Stimulated activated CD8-positive, alpha-beta memory T cell treated with anti-CD3 and anti-CD28 coated beads, Interleukin-4, amount 100 ng/mL, for 24 hours (primary cell): ENCODE data around the gene HPSE2.

ENCODE experiments used
- DNase-seq: peaks from one replicate; pipeline ENCODE4 v3.0.0-alpha.2; 2020; ENCODE audit warnings: low read depth

The HPSE2 gene

DNA sequence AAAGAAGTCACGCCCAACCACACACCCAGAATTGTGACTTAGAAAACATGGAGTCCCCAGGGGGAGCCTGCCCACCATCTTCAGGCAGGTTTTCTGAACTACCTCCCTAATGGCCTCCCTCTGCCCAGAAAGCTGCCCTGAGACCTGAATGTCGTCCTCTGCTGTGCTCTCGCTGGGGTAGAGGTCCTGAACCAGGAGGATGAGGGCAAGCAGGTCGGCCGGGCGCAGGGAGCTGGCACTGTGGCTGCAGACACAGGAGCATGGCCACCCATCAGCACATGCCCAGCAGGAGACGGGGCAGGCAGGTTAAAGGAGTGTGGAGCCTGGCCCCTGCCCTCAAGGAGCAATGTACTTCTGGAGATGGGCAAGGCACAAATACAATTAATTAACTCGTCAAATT lies 805.2 kb downstream of the HPSE2 start:
- DNase-seq: no peak

DNA sequence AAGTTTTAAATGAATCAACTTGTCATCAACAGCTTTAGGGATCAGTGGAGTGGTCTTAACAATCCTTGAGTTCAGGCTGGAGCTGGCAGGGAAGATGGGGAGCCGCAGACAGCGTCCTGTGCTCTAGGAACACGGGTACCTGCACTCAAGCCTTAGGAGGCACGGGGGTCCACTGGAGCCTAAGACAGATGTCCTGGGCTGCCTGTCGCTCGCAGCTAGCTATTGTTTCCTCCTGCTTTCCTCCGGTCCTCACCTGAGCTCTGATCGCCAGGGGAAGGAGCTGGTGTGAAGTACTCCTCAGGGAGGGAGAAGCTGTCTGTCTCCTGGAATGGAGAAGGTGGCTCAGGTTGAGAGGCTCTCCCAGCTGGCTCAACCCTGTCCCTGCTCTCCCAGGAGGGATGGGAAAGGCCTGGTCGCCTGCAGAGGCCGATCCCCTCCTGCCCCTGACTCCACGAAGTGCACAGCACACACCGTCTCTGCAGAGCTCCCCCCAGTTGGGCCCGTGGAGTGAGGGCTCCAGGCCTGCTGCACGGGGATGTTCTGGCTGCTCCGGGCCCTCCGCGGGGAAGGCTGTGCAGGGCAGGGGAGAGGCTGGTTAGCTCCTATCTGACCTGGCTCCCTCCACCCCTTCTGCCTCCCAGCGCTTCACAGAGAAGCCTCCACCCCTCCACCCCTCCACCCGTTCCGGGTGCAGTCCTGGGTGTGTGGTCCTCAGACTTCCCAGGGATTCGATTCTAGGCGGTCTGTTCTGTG lies 806.2 kb downstream of the HPSE2 start:
- DNase-seq: no peak

DNA sequence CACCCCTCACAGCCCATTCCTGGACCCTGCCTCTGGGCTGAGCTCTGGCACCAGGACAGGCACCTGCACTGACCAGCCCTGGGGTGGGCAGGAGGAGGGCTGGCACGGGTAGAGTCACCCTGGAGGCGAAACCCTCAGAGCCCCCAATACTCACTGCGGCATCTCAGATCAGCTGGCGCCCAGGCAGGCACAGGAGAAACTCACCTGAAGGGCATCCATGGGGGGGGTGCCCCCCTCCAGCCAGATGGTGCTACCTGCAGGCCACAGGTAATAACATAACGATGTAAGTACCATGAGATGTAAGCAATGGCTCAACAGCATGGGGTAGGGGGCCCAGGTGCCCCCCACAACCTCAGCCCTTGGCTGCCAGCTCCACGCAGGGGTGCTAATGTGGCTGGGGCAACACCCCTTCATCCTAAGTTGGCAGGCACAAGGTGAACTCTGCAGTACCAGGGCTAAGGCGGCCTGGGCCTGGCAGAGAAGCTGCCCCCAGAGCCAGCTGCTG lies 808.6 kb downstream of the HPSE2 start:
- no peak for DNase-seq

DNA sequence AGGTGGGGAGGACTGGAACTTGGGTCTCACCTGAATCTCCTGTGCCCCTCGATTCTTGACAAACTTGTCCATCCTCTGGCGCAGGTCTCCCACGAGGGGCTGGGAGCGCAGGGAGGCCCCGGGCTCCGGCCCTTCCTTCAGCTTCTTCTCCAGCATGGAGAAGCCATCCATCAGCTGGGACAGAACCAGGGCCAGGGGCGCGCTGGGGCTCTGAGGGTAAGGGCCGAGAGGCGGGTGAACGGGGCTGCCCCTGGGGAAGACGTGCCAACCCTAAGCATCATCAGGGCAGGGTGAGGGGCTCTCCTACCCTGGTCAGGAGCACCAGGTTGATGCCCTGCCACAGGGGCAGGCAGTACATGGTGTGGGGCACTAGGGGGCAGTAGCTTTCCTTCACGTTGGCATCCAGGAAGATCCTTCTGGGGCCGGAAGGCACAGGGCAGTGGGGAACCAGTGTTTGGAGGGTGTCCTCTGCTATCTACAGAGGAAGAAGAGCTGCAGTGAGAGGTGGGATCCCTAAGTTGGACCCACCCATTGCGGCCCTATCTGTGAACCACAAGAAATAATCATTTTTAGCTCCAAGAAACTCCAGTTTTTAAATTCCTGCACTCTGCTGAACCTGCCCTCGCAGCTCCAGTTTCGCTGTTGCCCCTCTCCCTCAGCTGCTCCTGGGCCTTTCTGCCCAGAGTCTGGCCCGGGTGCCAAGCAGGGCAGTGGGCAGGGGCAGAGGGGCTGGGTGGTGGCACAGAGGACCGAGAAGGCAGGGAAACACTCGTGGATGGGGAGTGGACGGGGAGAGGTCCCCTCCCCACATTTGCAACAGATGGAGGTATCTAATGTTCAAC lies 809.9 kb downstream of the HPSE2 start:
- peak; percentile 26 for DNase-seq

DNA sequence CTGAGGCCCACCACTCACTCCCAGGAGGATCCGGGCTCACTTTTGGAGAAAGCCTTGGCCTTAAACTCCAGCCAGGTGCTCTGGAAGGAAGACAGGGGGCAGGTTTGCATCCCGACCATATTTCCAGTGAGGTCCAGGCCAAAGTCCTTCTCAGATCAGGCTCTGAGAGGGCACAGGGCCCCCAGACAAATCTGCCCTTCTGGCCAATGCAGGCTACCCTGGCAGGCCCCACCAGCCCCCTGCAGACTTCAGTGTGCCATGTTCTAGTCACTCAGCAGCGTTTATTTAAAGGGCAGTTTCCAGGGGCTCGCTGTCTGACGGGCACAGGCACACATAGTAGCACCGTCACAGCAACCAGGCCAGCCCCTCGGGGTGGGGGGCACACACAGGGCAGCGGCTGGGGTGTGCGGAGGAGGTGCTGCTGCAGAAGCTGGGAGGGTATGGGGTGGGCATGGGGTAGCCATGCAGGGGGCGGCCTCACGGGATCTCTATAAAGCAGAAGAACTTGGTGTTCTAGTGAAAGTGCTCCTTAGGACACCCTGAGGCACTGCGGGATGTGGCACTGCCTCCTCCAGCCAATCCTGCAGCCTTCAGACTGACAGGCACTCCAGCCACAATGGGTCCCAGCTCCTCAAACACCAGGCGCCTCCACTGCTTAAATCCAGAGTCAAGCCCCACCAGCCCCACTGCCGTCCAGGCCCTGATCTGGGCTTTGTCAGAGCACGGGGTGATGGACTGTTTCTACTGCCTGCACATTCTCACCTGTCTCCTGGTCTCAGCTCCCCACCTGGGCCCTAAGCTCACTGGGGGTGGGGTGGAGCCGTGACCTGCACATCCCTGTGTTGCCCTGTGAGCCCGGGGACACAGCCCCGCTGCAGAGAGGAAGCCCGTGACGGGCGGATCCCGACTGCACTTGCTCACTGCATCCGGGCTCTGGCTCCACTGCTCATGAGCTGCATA lies 811.1 kb downstream of the HPSE2 start:
- DNase-seq: no peak

DNA sequence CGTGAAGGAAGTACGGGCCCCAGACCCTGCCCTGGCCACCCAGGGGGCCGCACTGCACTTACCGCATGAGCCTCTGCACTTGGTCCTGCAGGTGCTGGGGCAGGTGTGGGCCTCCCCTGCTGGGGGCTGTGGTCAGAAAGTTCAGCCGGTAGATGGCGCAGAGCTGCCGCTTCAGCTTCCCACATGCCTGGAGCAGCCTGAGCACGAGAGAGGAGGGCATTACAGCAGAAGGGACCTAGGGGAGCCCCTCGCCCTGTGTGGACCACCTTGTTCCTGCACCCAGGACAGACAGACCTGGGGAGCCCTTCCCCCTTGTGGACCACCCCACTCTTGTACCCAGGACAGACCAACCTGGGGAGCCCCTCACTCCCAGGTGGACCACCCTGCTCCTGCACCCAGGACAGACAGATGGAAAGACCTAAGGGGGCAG lies 811.9 kb downstream of the HPSE2 start:
- DNase-seq: no peak

DNA sequence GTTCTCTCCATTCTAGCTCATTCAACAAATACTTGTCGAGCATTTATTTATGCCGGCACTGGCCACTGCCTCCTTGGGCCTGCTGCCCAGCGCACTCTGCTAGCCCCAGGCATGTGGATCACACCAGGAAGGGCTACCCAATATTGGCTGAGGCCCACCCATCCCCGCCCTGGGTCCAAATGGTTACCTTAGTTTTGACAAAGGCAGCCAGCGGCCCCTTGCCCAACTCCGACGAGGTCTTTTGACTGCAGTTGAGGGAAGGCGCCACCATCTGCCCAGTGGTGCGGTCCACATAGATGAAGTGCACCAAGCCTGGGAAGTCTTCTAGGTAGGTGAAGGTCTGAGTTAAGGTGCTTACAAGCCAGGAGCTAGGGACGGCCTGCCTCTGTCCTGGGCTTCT lies 813.5 kb downstream of the HPSE2 start:
- DNase-seq: no peak

DNA sequence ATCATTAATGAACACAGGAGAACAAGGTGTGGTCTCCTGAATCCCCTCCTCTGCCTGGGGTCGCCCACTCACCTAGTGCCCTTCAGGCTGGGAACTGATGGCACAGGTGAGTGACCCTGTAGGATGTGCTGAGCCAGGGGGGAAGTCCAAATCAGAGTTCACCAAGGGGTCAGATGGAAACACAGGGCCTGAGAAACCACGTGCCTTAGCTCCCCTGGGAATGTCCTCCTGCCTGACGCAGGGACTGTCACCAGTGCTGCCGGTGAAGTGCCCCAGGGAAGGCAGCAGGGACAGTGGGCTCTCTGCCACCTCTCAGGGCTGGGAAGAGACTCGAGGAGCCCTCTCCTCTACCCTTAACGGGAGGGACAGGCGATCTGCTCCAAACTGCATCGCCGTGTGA lies 814.9 kb downstream of the HPSE2 start:
- no peak for DNase-seq

DNA sequence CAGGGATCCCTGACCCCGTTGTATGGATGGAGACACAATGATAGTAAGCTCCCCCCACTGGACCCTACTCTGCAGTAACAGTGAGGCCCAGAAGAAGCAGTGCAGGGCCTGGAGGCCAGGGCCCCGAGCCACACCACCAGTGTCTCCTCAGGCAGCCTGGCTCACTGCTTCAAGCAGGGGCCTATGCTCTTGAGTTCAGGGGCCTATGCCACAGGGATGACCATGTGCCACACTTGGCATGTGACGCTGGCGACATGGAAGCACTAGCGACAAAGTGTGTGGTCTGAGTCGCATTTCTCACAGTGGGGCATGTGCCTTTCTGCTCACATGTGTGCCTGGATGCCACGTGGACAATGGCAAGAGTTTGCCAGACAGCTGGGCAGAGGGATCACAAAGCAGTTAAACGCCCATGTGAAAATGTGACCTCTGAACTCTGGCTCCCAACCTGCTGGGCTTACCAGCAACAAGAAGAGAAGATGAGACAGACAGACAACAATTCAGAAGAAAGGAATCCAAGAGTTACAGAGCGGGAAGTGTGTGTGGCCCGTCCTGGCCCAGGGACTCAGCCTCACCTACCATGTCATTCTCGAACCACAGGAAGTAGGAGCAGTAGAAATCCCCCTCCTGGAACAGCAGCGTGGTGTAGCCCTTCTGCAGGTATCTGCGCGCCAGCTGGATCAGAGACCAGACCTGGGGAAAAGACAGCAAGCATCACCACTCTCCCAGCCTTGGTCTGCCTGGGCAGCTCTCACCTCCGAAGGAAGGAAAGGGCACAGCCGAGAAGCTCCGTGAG lies 816.0 kb downstream of the HPSE2 start:
- DNase-seq: no peak

DNA sequence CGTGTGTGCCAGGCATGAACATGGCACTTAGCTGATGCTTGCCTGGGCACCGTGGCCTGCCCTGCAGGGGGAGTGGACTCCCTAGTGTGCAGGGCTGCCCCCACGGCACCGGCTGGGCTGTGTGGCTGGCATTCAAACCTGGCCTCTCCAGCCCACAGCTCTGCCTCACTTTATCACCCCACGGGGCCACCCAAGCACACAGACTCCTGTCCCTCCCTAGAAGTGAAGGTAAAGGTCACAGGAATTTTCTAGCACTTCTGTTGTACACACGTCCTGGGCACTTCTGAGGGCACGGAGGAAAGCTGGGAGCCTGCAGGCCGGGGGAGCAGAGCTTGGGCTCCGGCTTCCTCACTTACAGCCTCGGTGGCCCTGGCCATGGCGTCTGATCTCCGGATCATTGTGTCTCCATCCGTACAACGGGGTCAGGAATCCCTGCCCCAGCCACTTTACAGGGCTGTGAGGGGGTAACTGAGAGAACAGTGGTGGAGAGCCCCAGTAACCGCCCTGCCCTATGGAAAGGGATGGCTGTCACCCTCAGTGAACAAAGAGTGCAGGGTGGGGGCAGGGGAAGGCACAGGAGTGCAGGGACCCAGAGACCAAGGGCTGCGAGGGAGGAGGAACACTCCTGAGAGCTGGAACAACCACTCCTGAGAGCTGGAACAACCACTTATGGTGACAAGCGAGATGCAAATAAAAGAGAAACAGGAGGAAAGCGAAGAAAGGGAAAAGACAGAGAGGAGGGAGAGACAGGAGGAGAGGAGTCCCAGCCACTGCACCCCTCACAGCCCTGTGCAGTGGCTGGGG lies 816.8 kb downstream of the HPSE2 start:
- DNase-seq: no peak

DNA sequence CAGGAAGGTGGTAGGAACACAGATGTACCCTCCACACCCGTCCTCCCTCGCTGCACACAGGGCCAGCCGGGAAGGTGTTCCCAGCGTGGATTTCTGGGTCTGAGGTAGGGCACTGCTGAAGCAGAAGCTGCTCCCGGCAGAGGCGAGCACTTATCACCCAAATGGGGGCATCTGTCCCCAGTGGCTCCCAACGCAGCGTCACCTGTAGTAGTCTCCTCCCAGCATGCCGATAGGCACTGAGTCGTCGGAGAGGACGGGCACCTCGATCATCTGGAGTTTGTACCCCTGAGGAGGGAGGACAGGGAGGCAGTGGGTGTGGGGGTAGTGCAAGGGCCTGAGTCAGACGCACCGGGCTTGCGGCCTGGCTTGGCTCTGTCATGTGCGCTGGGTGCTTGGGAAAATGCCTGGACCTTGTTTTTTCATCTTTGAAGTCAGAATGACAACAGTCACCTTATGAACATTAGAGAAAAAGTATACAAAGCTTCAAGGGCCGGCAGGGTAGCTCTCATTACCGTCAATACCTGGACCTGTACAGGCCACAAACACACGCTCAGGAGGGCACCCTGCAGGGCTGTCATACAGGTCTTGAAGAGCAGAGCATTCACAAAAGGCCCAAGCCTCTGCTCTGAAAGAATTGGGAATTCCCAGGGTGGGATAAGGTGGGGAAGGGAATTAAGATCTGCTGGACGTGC lies 817.5 kb downstream of the HPSE2 start:
- DNase-seq: no peak

DNA sequence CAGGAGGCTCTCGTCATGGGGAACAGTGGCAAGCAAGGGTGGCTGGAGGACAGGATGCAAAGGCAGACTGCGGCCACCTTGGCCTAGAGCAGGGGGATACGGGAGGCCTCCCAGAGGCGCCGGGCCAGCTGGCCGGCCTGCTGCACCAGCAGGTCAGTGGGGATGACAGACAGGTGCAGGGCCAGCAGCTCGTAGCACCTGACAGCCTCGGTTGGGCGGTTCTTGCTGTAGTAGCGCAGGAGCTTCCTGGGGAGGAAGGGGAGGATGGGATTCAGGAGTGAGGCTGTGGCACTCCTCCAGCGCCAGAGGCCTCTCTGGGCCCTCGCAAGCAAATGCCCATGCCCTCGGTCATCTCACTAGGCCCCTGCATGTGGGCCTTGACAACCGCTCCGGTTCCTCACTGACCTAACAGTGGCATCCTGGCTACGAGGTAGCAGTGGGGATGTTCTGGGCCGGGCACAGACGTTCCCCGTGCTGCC lies 818.1 kb downstream of the HPSE2 start:
- DNase-seq: no peak

DNA sequence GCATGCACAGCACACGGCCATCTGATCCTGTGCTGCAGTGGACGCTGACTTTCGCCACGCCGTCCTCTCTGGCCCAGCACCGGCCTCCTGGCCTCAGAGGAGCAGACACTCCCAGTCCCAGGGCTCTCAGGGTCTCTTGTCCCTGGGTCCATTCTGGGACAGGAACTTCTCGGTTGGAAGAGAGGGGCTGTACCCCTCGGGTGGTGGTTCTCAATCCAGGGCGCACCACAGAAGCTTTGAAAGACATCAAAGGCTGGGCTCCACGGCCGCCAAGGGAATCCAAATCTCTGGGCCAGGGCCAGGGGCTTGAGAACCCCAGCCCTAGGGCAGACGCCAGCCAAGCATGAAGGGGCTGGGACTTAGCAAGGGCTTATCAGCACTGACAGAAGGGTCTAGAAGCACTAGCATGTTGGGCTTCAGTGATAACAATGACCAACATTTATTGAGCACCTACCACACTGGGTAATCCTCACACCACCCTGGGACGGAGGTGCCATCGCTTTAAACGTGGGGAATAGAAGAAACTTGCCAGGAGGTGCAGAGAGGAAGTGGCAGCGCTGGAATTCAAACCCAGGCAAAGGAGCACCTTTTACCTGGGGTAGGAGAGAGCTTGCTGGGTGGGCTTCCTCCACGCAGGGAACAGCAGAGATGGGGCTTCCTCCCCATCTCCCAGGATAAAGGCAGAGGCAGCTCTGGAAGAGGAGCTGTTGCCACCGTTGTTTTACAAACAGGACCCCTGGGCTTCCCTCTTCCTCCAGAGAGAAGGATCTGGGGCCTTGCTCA lies 818.9 kb downstream of the HPSE2 start:
- no peak for DNase-seq

DNA sequence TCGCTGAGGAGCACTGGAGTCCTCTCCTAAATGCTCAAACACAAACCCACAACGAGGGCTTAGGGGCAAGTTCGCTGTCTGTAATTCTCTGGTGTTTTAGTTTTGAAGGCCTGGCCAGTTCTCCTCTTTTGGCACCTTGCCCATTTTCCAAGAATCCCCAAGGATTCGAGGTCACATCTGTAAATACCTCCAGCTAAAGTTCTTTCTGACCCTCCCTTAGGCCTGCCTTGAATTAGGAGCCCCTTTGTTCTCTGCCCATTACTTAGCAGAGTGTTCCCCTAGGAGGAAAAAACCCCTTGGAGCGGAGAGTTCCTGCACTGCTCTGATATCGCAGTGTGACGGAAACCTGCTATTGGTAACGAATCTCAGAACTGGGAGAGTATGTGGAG lies 819.9 kb downstream of the HPSE2 start:
- no peak for DNase-seq

DNA sequence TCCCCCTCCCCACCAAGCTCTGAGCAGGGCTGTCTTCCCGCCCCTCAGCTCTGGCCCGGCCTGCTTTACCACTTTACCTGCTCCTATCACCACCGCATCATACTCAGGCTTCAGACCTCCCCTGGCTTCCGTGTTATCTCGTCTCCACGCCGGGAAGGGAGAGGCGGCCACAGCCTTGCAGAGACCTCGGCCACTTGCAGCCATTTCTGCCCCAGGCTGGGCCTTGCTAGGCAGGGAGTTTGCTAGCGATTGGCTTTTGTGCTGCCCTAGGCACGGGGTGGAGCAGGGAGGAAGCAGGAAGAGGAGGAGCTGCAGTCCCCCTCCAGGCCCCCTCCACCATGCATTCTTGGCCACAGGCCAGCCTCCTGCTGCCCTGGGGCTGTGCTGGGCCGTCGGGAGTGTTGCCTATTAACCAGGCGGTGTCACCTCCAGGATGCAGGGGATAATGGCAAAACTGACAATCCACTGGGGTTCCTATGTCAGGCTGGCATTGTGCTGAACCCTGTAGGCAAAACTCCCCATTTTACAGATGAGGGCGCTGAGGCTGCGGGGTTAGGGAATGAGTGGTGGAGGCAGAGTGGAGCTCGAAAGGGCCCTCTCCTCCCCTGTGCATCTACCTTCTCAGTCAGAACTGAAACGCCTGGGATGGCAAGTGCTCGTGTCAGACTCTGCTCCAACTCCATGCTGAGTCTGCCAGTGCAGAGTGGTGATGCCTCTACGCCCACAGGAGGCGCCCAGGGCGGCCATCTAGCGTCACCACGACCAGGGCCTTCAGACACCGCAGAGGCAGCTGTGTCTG lies 820.5 kb downstream of the HPSE2 start, which contains the start of gene PYROXD2:
PYROXD2 (minus strand) TSS at position 251 of the 799 bp plus-strand sequence; CDS start at position 204, 47 bp downstream.
- DNase-seq: peak; percentile 15

DNA sequence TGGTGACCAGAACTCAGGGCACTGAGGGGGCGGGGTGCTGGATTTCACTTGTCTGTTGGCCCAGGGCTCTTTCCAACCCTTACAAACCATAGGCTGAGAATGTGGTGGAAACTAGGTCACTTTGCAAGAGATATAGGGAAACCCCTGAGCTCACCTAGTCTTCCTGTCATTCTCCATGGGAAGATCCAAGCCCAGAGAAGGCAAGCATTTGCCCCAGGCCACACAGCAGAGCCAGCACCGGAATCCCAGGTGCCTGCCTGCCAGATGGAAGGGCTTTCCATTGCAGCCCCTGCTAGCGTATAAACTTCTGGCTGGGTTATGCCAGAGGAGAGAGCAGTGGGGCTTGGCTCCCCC lies 821.1 kb downstream of the HPSE2 start:
- no peak for DNase-seq

DNA sequence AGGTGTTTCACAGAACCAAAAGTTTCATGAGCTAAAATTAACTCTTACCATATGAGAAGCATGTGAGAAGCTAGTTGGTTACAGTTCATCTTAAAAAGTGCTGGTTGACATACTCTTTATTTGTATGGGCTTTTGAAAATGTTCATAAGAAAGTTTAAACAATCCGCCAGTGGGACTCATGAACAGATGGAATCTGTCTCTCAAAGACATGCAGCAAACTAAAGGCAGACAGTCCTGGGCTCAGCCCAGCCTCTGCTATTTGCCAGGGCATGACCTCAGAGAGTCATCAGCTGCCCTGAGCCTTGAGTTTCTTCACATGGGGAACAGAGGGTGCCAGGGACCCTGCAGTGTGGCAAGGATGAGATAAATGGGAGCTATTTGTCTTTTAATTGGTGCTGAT lies 823.9 kb downstream of the HPSE2 start:
- no peak for DNase-seq

DNA sequence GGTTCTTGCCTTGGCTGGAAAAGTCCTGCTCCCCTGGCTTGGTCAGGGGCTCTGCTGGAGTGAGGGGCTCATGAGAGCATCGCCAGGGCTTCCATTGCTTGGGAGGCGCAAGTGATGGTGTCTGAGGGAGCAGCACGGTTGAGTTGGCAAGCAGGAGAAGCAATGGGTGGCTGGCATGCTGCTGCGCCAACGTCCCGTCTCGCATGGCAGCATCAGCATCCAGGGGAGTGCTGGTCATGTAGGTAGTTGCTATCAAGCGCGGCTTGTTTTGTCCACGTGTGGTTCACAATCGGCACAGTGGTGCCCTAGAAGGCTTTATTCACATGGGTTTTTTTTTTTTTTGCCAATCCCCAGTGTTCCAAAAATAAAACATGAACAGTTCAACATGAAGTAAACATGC lies 824.5 kb downstream of the HPSE2 start:
- DNase-seq: no peak
